ENCODE data around the gene RETREG3.

Gene RETREG3

GRCh38 chr17:42561897-42562387 is 47.2 kb downstream of the RETREG3 start, which contains the start of gene COASY:
Gene COASY, plus strand, starts transcription at chr17:42562148. Its CDS starts 475 bp downstream, at chr17:42562623.
- Histone ChIP-seq H4K20me1 (ENCODE audit: control insufficient read depth, insufficient read depth, low read depth, low read length) (no peaks in the 10 kb centered on the region), H3K9me2 (replicated peaks; ENCODE audit: control insufficient read depth, low read length) (no peaks in the 10 kb centered on the region), H3F3A (ENCODE audit: control insufficient read depth, insufficient read depth) (peaks cover 4% of the 10 kb centered on the region; the same call in 1 of the 2 replicates), H3K36me3 (ENCODE audit: control insufficient read depth, low read length) (peaks cover 46% of the 10 kb centered on the region), H3K9me3 (ENCODE audit: control insufficient read depth, insufficient read depth, low read length) (no peaks in the 10 kb centered on the region), H3K27ac (ENCODE audit: low read depth, low read length) (peak within 1 kb of the TSS; percentile 58), H3K27me3 (ENCODE audit: control insufficient read depth, low read length) (no peaks in the 10 kb centered on the region), H3K4me1 (ENCODE audit: control insufficient read depth, low read length) (peaks cover 27% of the 10 kb centered on the region), H3K4me2 (ENCODE audit: low read length) (peak within 1 kb of the TSS; percentile 73), H3K4me3 (ENCODE audit: low read length) (peak within 1 kb of the TSS; percentile 88), H3K79me2 (ENCODE audit: control insufficient read depth, low read length) (peaks cover 38% of the 10 kb centered on the region)
- TF ChIP-seq, protein P1, sequence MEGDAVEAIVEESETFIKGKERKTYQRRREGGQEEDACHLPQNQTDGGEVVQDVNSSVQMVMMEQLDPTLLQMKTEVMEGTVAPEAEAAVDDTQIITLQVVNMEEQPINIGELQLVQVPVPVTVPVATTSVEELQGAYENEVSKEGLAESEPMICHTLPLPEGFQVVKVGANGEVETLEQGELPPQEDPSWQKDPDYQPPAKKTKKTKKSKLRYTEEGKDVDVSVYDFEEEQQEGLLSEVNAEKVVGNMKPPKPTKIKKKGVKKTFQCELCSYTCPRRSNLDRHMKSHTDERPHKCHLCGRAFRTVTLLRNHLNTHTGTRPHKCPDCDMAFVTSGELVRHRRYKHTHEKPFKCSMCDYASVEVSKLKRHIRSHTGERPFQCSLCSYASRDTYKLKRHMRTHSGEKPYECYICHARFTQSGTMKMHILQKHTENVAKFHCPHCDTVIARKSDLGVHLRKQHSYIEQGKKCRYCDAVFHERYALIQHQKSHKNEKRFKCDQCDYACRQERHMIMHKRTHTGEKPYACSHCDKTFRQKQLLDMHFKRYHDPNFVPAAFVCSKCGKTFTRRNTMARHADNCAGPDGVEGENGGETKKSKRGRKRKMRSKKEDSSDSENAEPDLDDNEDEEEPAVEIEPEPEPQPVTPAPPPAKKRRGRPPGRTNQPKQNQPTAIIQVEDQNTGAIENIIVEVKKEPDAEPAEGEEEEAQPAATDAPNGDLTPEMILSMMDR (IDR thresholded peaks at IDR 0.05; ENCODE audit: low read depth, low read length, poor library complexity, severe bottlenecking), result no peak
- TF ChIP-seq EZH2phosphoT487 (IDR thresholded peaks at IDR 0.05; ENCODE audit: borderline replicate concordance, low read length), result no peak

- no peak overlapping the region for H3K27ac ChIP-seq (ENCODE audit: low read depth, low read length)
- no peaks in the 10 kb centered on the region for H4K20me1 ChIP-seq (ENCODE audit: control insufficient read depth, insufficient read depth, low read depth, low read length)
- peaks cover 29% of the 10 kb centered on the region for H3K4me1 ChIP-seq (ENCODE audit: control insufficient read depth, low read length)
- no peaks in the 10 kb centered on the region for H3F3A ChIP-seq (ENCODE audit: control insufficient read depth, insufficient read depth)
- H3K79me2 ChIP-seq (ENCODE audit: control insufficient read depth, low read length), result peaks cover 33% of the 10 kb centered on the region
- no peaks in the 10 kb centered on the region for H3K27me3 ChIP-seq (ENCODE audit: control insufficient read depth, low read length)
- no peaks in the 10 kb centered on the region for H3K9me2 ChIP-seq (replicated peaks; ENCODE audit: control insufficient read depth, low read length)
- H3K4me3 ChIP-seq (ENCODE audit: low read length), result no peak overlapping the region
- TF ChIP-seq EZH2phosphoT487 (IDR thresholded peaks at IDR 0.05; ENCODE audit: borderline replicate concordance, low read length), result no peak
- TF ChIP-seq, protein P1 (IDR thresholded peaks at IDR 0.05; ENCODE audit: low read depth, low read length, poor library complexity, severe bottlenecking), result no peak
- no peak overlapping the region for H3K4me2 ChIP-seq (ENCODE audit: low read length)
- no peaks in the 10 kb centered on the region for H3K9me3 ChIP-seq (ENCODE audit: control insufficient read depth, insufficient read depth, low read length)
- H3K36me3 ChIP-seq (ENCODE audit: control insufficient read depth, low read length), result peaks cover 31% of the 10 kb centered on the region
Observed at GRCh38 chr17:42560246-42560645, 48.9 kb downstream of the RETREG3 start.

DNA sequence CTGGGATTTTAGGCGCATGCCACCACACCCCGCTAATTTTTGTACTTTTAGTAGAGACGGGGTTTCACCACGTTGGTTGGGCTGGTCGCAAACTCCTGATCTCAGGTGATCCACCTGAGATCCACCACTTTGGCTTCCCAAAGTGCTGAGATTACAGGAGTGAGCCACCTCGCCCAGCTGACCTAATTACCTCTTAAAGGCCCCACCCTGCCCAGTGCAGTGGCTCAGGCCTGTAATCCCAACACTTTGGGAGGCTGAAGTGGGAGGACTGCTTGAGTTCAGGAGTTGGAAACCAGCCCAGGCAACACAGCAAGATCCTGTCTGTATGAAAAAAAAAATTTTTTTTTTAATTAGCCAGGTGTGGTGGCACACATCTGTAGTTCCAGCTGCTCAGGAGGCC is 50.1 kb downstream of the RETREG3 start:
- H3K36me3 ChIP-seq (ENCODE audit: control insufficient read depth, low read length), result peaks cover 22% of the 10 kb centered on the region
- H3K4me1 ChIP-seq (ENCODE audit: control insufficient read depth, low read length), result peaks cover 35% of the 10 kb centered on the region
- H3K4me3 ChIP-seq (ENCODE audit: low read length), result no peak overlapping the region
- no peaks in the 10 kb centered on the region for H3F3A ChIP-seq (ENCODE audit: control insufficient read depth, insufficient read depth)
- H3K9me3 ChIP-seq (ENCODE audit: control insufficient read depth, insufficient read depth, low read length), result no peaks in the 10 kb centered on the region
- no peak overlapping the region for H3K27ac ChIP-seq (ENCODE audit: low read depth, low read length)
- H3K79me2 ChIP-seq (ENCODE audit: control insufficient read depth, low read length), result peaks cover 37% of the 10 kb centered on the region
- H3K27me3 ChIP-seq (ENCODE audit: control insufficient read depth, low read length), result no peaks in the 10 kb centered on the region
- H4K20me1 ChIP-seq (ENCODE audit: control insufficient read depth, insufficient read depth, low read depth, low read length), result no peaks in the 10 kb centered on the region
- H3K4me2 ChIP-seq (ENCODE audit: low read length), result no peak overlapping the region
- TF ChIP-seq EZH2phosphoT487 (IDR thresholded peaks at IDR 0.05; ENCODE audit: borderline replicate concordance, low read length), result no peak
- TF ChIP-seq, protein P1 (IDR thresholded peaks at IDR 0.05; ENCODE audit: low read depth, low read length, poor library complexity, severe bottlenecking), result no peak
- no peaks in the 10 kb centered on the region for H3K9me2 ChIP-seq (replicated peaks; ENCODE audit: control insufficient read depth, low read length)
